WTC11 (cell line): ENCODE measurements around the gene ARHGAP10.

Experiments
- CREB1 ChIP-seq: sonication (generic); formaldehyde crosslinking; IDR thresholded peaks from 2 replicates; pipeline ENCODE4 v1.8.0; 2023; ENCODE audit warnings: mild to moderate bottlenecking, missing genetic modification reagents
- CTCF ChIP-seq: fragments of 200-600 bp; IDR thresholded peaks from 2 replicates; pipeline ENCODE4 v1.8.0; 2022; ENCODE audit warnings: antibody characterized with exemption
- ELF4 ChIP-seq: sonication (generic); formaldehyde crosslinking; IDR thresholded peaks from 2 replicates; pipeline ENCODE4 v1.8.1; 2022; ENCODE audit warnings: low read depth, mild to moderate bottlenecking, moderate library complexity, missing genetic modification reagents
- GABPB1 ChIP-seq: sonication (generic); formaldehyde crosslinking; IDR thresholded peaks from 2 replicates; pipeline ENCODE4 v1.8.1; 2023; ENCODE audit warnings: mild to moderate bottlenecking, missing genetic modification reagents
- MAX ChIP-seq: sonication (generic); formaldehyde crosslinking; IDR thresholded peaks from 2 replicates; pipeline ENCODE4 v1.8.0; 2022; ENCODE audit warnings: mild to moderate bottlenecking, missing genetic modification reagents
- NFE2L1 ChIP-seq: sonication (generic); formaldehyde crosslinking; IDR thresholded peaks from 2 replicates; pipeline ENCODE4 v1.8.1; 2023; ENCODE audit warnings: missing genetic modification reagents
- PRDM15 ChIP-seq: sonication (generic); formaldehyde crosslinking; IDR thresholded peaks from 2 replicates; pipeline ENCODE4 v1.8.0; 2022; ENCODE audit warnings: missing genetic modification reagents
- TP53 ChIP-seq: sonication (generic); formaldehyde crosslinking; IDR thresholded peaks from 2 replicates; pipeline ENCODE4 v1.8.1; 2023; ENCODE audit warnings: mild to moderate bottlenecking, missing genetic modification reagents
- USF2 ChIP-seq: sonication (generic); formaldehyde crosslinking; IDR thresholded peaks from 2 replicates; pipeline ENCODE4 v1.8.1; 2023; ENCODE audit warnings: mild to moderate bottlenecking, missing genetic modification reagents, moderate library complexity
- ZNF138 ChIP-seq: sonication (generic); formaldehyde crosslinking; conservative IDR thresholded peaks from 2 replicates; pipeline ENCODE4 v1.8.1; 2022; ENCODE audit warnings: mild to moderate bottlenecking, moderate library complexity, missing genetic modification reagents
- ZNF425 ChIP-seq: fragments of 250-450 bp; sonication (Bioruptor Pico); conservative IDR thresholded peaks from 2 replicates; pipeline ENCODE4 v1.9.0; 2021; ENCODE audit warnings: mild to moderate bottlenecking

- TF ChIP-seq CTCF (no peak), GABPB1 (CRISPR knock-in tag) (no peak), PRDM15 (CRISPR knock-in tag) (no peak), MAX (no peak), USF2 (CRISPR knock-in tag) (no peak), CREB1 (no peak), ZNF138 (CRISPR knock-in tag) (no peak), NFE2L1 (CRISPR knock-in tag) (no peak), ZNF425 (CRISPR knock-in tag) (no peak), ELF4 (no peak), TP53 (CRISPR knock-in tag) (no peak)
Measured at GRCh38 chr4:147864607-147865006, 132.7 kb downstream of the ARHGAP10 start.
